ENCODE measurements around the gene MAGED1.

MAGED1 gene, protein sequence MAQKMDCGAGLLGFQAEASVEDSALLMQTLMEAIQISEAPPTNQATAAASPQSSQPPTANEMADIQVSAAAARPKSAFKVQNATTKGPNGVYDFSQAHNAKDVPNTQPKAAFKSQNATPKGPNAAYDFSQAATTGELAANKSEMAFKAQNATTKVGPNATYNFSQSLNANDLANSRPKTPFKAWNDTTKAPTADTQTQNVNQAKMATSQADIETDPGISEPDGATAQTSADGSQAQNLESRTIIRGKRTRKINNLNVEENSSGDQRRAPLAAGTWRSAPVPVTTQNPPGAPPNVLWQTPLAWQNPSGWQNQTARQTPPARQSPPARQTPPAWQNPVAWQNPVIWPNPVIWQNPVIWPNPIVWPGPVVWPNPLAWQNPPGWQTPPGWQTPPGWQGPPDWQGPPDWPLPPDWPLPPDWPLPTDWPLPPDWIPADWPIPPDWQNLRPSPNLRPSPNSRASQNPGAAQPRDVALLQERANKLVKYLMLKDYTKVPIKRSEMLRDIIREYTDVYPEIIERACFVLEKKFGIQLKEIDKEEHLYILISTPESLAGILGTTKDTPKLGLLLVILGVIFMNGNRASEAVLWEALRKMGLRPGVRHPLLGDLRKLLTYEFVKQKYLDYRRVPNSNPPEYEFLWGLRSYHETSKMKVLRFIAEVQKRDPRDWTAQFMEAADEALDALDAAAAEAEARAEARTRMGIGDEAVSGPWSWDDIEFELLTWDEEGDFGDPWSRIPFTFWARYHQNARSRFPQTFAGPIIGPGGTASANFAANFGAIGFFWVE

DNA sequence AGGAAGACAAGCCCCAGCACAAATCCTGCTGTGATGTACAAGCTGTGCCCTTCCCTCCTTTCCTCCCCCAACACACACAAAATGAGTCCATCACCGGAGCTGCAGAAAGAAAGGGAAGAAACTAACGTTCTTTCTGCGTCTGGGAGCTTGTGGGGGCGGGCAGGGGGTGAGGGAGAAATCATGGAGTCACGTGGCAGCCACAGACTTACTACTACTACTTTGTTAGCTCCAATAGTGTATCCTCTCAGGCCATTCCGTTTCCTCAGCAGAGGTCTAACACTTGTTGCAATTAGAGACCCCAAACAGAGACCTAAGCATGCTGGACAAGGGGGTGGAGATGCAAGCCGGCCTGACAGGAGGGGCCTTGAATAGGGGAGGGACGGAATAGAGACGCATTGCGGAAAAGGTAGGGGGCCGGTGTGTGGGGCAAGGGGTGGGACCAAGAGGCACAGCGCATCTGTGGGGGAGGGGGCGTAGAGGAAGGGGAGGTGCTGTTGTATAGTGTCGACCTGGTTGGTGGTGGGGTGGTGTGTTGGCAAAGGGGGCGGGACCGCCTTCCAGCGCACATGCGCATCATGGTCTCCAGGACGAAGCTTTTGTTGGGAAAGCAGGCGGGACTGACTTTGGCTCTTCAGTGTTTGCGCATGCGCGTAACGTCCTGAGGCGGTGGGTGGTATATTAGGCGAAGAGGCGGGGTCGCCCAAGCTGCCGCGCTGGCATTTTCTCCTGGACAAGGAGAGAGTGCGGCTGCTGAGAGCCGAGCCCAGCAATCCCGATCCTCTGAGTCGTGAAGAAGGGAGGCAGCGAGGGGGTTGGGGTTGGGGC is at the start of gene MAGED1:
MAGED1 (plus strand) TSS at position 703 of the 825 bp plus-strand sequence. CDS start 682 bp downstream, outside the sequence.
- peak; percentile 82 for DNase-seq

DNA sequence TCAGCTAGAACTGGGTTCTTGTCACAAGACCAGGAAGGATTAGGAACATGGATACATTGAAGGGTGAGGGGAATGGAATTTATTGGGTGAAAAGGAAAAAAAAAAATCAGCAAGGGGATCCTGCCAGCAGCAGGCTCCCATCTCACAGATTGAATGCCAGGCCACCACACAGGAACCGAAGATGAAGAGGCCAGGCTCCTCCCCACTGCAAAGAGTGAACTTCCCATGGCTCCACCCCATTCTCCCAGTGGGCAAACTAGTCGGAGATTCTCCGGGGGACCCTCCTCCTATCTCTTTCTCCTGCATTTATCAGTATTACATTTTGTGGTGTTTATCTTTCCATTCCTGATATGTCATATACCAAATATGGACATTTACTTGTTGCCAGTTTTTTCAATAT is 46.0 kb upstream of the MAGED1 start:
- DNase-seq: no peak

DNA sequence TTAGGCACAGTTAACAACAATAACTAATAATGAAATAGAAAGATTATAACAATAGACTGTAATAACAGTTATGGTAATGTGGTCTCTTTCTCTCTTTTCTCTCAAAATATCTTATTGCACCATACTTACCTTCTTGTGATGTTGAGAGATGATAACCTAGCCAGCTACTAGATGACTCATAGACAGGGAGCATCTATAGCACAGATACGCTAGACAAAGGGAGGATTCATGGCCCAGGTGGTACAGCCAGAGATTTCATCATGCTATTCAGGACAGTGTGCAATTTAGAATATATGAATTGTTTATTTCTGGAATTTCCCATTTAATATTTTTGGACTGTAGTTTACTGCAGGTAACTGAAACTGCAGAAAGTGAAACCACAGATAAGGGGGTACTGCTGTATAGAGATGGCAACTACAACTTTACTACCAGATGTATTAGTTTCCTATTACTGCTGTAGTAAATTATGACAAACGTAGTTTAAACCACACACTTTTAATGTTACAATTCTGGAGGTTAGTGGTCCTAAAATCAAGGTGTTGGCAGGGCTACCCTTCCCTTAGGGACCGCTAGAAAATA is 41.8 kb upstream of the MAGED1 start:
- no peak for DNase-seq

DNA sequence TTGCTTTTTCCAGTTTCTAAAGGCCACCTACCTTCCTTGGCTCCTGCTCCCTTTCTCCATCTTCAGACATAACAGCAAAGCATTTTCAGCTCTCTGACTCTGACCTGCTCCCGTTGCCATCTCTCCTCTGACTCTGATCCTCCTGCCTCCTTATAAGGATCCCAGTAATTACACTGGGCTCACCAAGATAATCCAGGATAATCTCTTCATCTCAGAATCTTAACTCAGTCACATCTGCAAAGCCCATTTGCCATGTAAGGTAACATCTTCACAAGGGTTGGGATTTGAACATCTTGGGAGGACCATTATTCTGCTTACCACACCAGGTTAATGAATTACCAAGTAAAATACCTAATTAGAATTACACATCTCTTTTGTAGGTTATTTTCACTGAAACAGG is 41.3 kb upstream of the MAGED1 start:
- DNase-seq: no peak

DNA sequence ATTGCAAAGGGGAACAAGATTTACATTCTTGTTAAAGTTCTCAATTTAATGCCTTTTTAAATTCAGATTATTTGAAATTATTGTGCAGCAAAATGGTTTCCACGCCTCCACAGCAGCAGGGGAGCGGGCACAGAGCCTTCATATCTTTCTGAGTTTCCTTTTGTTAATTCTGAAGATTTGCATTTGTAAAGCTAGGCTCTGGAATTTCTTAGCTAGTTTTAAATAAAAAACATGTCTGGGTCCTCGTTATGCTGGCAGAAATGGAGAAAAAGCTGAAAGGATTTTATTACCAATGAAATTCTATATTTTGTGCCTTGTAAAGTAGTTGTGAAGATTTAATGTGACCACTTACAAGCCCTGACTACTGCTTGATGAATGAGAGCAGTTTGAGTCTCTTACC is 40.8 kb upstream of the MAGED1 start:
- DNase-seq: no peak

DNA sequence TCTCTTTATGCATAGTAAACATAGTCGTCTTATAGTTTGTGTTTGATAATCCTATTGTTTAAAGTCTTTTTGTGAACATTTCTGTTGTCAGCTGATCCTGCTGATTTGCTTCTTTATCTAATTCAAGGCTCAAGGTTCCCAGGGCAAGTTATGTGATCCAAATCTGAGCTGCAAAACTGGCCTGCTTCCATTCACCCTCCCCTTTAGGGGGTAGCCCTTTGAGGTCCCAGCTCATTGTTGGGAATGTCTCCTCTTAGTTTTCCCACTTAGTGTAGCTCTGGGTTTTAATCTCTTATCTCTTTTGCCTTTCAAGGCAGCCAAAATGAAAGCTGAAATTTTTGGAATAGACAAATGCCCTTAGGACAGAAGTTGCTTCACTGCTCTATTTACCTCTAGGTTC is 40.2 kb upstream of the MAGED1 start:
- no peak for DNase-seq

DNA sequence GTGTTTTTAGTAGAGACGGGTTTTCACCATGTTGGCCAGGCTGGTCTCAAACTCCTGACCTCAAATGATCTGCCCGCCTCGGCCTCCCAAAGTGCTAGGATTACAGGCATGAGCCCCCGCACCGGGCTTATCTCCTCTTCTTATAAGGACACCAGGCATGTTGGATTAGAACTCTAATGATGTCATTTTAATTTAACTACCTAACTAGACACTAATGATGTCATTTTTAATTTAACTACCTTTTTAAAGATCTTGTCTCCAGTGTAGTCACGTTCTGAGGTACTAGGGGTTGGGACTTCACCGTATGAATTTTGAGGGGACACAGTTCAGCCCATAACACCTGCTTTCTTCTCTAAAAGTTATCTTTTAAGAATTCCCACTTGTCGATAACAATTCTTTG is 37.7 kb upstream of the MAGED1 start:
- no peak for DNase-seq

DNA sequence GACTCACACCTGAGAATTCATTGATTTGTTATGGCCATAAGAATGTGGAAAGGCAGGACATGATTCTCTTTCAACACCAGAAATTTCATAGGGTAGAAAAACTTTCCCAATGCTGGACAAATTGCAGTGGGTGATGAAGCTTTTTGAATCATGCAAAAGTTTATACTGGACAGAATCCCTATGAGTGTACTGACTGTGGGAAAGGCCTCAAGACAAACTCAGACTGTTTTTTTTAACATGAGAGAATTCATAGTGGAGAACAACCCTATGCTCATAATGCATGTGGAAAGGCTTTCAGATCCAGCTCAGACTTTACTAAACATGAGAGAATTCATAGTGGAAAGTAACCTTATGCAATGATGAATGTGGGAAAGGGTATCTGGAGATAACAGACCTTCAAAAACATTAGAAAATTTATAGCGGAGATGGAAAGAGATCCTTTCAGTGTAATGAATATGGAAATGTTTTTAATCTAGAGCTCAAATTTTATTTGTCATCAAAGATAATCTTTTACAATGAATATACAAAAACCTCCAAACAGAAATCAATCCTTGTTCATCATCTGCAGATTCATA is 36.2 kb upstream of the MAGED1 start:
- no peak for DNase-seq

DNA sequence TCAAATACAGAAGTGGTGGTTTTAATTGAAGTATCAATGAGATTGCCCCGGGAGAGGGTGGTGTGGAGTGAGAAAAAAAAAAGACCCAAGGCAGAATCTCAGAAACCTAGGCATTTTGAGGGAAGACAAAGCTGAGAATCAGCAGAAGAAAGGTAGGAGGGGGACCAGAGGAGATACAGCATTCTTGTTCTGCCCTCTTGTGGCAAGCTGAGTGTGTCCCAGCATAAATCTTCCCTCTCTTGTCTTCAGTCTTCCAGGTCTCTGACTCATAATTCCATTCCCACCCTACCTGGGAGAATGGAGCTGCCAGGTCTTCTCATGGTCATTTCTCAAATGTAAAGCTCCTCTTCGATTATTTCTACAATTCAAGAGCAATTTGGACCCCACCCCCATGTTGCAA is 32.7 kb upstream of the MAGED1 start:
- DNase-seq: no peak

DNA sequence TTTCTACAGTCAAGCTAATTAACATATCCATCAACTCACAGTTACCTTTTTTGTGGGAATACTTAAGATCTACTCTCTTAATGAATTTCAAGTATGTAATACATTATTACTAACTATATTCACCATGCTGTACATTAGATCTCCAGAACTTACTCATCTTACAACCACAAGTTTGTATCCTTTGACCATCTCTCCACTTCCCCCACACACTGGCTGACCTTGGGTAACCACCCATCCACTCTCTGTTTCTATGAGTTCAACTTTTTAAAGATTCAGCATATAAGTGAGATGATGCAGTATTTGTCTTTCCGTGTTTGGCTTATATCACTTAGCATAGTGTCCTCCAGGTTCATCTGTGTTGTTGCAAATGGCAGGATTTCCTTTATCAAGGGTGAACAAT is 30.5 kb upstream of the MAGED1 start:
- no peak for DNase-seq

DNA sequence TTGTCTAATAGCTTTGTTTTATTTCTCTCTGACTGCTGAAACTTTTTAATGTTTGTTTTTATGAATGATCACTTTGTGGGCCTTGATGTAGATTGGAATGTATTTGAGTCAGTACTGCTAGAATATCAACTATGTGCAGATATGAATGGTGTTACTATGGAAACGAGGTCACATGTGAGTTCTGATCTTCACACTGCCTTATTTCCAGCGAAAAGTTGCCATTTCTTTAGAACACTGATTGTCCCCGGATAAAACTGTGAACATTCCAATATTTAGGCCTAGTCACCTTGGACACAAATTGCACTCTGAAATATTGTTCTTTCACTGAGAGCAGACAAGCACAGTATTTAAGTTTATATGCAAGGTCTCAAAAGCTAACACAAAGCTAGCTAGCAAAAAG is 27.2 kb upstream of the MAGED1 start:
- DNase-seq: no peak

DNA sequence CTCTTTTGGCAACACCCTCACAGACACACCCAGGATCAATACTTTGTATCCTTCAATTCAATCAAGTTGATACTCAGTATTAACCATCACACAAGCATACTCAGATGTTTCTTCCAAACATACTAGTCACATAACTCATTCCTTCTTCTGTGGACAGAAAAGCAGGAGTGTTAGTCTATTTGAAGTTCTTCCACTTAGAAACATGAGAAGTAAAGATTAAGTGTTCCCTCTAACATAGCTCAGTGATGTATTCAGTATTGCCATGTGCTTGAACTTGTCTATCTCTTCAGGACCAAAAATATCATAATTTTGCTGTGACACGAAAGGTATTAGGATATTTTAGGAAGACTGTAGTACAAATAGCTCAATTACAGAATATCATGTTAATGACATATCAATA is 25.8 kb upstream of the MAGED1 start:
- no peak for DNase-seq

DNA sequence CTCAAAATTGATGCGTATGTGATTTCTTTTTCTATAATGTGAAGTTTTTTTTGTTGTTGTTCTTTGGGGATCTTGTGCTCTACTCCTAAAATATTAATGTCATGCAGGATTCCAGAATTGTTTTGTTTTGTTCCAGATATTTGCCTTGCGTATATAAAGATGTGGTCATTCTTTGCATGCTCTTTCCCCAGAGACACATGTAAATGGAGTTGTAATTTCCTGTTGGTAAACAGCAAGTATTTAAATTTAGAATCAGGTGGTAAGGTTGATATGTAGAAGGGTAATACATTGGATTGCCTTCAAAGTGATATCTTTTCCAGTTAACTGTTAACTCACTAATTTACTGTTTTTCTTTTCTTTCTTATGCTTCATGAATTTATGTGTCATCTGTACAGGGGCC is 23.1 kb upstream of the MAGED1 start:
- DNase-seq: no peak

DNA sequence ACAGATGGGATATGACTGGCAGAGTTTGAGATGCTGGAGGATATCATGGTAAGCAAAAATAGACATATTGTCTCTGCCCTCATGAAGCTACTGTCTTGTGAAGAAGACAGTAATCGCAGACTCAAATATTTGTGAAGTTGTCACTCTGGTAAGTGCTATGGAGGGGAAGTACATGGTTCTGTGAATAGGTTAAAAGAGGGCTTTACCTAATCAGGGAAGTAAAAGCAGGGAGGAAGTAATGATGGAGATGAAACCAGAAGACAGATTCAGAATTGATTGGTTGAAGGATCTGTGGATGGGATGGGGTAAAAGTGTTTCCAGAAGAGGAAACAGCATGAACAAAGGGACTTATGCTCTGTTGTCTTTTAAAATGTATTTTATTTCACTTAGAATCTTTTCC is 19.3 kb upstream of the MAGED1 start:
- no peak for DNase-seq

DNA sequence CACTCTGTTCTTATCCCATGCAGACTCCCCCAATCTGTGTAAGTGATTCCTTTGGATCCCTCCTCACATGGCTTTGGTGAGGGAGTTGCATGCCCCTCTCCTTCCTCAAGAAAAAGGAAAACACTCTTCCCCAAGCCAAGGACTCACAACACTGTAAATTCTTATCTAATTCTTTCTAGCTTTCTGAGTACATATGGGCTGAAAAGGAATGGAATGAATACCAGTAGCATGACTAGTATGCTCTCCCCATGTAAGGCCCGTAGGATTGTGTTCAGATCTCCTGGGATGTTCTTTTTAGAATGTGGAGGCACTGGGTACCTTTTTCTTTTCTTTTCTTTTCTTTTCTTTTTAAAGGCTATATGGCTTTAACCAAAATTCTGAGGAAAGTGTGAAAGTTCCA is 17.0 kb upstream of the MAGED1 start:
- no peak for DNase-seq

DNA sequence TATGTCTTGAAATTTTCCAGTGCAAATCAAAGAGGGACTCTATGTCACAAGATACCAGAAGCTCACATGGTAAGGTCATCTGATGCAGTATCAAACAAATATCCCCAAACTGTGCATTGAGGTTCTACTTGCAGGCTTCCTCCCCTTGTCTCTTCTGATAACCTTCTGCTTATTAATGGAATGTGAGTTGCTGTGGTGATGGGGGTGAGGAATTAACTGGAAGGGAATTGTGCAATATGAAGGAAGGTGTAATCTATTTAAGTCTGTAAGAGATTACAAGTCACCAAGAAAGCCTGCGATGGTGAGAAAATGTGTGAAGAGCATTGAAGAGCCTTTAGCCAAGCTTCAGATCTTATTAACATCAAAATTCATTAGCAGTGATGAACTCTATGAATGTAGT is 15.4 kb upstream of the MAGED1 start:
- no peak for DNase-seq

DNA sequence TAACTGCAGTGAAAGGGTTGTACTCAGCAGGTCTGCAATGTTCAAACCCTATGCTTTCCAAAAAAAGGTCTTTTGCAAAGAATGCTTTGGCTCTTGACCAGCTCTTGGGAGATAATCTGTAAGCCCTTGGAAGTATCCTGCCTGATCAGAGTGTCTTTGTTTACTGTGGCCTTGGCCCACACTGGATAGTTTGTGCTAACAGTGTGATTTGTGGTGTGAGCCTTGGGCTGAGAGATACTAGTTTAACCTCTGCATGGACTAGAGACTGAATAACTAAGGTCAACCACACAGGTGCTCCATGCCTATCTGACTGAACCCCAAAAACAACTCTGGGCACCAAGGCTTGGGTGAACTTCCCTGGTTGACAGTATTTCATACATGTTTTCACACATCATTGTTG is 3.6 kb upstream of the MAGED1 start:
- no peak for DNase-seq

DNA sequence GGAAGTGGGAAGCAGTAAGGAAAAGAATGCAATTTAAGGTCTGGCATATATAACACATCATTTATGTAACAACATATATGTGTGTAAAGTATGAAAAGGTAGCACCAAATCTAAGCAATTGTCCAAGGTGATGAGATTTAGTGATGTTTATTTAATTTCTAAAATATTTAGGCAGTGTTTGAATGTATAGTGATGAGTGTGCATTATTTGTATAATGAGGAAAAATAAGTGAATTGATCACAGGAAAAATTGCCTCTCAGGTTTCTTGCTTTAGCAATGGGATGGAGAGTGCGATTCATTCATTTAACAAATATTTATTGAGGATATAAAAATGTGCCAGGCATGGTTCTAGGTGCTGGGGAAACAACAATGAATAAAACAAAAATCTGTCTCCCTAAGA is 2.2 kb upstream of the MAGED1 start:
- no peak for DNase-seq

DNA sequence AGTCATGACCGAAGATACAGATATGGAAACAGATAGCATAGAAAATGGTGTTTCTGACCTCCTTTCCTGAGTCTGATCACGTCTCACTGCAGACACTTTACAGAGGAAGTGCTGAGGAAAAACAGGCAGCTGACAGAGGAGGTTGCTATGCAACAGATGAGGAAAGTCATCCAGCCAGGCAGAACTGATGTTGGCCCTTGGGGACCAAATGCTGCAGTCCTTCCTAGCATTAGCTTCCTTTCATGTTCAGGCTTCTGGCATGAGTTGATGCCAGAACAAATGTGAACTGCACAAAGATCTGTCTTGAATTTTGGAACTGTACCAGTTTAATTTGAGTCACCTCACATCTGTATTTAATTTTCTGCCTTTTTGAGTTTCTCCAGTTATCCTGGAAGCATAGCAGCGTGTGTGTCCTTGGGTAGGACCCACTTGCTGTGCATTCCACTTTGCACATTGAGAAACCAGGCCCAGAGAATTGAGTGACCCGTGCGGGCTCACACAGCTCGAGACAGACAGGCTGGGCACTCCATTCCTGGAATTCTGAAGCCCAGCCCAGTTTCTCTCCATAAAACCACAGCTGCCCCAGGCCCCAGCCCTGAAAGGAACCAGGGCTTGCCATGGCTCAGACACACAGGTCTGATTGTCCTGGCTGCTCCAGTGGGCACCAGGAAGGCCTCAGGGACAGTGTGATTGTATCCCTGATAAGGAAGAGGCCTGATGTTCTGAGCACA is 1.4 kb upstream of the MAGED1 start:
- DNase-seq: no peak

DNA sequence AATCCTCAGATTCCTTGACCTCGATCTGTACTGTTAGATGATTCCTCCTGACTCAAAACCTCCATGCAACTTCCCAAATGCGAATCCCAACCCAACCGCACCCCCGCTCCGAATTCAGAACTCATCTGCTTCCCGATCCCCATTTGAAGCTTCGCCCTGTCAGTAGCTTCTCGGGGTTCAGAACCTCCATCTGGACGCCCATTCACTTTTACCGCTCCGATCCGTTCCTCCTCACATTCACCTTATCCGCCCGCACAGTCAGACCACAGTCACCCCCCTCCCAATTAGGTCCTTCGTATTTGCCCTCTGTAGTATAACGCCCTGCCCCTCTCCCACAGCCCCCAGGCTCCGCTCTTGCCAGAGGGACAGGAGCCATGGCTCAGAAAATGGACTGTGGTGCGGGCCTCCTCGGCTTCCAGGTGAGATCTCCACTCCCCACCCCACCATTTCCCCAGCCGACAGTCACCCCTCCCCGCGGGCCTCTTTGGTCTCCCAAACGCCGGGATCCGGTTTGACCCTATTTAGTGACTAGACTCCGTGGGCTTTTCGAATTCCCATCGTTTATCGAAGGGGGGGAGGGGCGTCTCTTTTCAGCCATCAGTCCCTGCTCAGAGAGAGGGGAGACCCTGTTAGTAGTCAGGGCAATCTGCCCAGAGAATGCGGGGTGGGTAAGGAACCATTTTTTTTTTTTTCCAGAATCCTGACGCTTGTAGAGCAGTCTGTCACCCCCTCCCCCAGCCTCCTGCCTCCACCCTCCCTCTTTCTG is 691 bp downstream of the MAGED1 start:
- DNase-seq: no peak

DNA sequence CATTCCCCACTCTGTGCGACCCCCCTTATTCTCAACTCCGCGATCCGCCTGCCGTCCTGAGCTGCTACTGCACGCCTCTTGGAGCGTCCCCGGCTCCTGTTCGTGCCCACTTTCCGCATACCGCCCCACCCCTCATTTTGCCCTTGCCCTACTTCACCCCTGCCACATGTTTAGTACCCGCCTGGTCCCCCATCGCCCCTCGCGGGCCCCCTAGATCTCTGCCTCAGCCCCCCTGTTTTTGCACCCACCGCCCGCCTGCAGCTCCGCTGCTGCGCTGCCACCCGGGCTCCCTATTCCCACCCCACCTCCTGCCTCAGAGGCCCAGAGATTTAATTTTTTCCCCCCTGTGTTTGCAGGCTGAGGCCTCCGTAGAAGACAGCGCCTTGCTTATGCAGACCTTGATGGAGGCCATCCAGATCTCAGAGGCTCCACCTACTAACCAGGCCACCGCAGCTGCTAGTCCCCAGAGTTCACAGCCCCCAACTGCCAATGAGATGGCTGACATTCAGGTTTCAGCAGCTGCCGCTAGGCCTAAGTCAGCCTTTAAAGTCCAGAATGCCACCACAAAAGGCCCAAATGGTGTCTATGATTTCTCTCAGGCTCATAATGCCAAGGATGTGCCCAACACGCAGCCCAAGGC is 1.4 kb downstream of the MAGED1 start:
- DNase-seq: no peak

Data from CD4-positive, alpha-beta T cell treated with Interleukin-4 for 4 hours (primary cell).